ENCODE data around the gene MICALL2.

GRCh38 chr7:1437155-1437880 is 22.0 kb downstream of the MICALL2 start:
- no peak for TF ChIP-seq ZSCAN20 (CRISPR knock-in tag; IDR thresholded peaks at IDR 0.05)
- TF ChIP-seq, protein P1, sequence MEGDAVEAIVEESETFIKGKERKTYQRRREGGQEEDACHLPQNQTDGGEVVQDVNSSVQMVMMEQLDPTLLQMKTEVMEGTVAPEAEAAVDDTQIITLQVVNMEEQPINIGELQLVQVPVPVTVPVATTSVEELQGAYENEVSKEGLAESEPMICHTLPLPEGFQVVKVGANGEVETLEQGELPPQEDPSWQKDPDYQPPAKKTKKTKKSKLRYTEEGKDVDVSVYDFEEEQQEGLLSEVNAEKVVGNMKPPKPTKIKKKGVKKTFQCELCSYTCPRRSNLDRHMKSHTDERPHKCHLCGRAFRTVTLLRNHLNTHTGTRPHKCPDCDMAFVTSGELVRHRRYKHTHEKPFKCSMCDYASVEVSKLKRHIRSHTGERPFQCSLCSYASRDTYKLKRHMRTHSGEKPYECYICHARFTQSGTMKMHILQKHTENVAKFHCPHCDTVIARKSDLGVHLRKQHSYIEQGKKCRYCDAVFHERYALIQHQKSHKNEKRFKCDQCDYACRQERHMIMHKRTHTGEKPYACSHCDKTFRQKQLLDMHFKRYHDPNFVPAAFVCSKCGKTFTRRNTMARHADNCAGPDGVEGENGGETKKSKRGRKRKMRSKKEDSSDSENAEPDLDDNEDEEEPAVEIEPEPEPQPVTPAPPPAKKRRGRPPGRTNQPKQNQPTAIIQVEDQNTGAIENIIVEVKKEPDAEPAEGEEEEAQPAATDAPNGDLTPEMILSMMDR (IDR thresholded peaks at IDR 0.05), result no peak

Data from A549 (cell line).